H1 (cell line): ENCODE results near the gene NAP1L1. TPM values are rescaled to one million over a fixed set of nuclear protein-coding genes. Genes with fewer than 3 reads are reported as not detected.

ENCODE experiments used
- polyA plus RNA-seq, 7 experiments: library from polyadenylated mRNA; depleted of rRNA in 3 of 7; stranded (reverse) in 5 of 7; unstranded in 2 of 7; fragments of >200 nt in 5 of 7; fragments of 200-250 nt in 2 of 7; gene quantifications; 1 replicate in 5 of 7; 2 replicates in 1 of 7; 4 replicates in 1 of 7; pipeline versions ENCODE4 v1.2.1 to v1.2.3, GENCODE V29; 2011 to 2013; ENCODE audit warnings: missing spikeins in 2 of 7, mixed read lengths in 2 of 7
- total RNA-seq: library from RNA; stranded (reverse); fragmentation: NEBNext Ultra II Directional; extraction: Animal tissue kit (Norgen Biotek cat#: 25700); gene quantifications from 2 replicates; pipeline ENCODE4 v1.2.1, GENCODE V29; 2021

NAP1L1 gene
- total and polyA plus RNA-seq, 2 of the 8 experiments (the other 6 are each of a cell fraction or from before 2014, with no cell fraction given), result 202 to 1,159 TPM

Other genes starting within 250 kb of the NAP1L1 start
- gene PHLDA1, start 52.9 kb downstream of the NAP1L1 start, total RNA-seq, result 19.4 and 19.8 TPM in 2 replicates
- 18.6 and 18.9 TPM in 2 replicates for gene PHLDA1, start 52.9 kb downstream of the NAP1L1 start, polyA plus RNA-seq (2011; rRNA removed)